HG02763 (cell line): ENCODE results near the gene STRA6.

Source experiments
- ATAC-seq: cut with Tn5 transposase; IDR thresholded peaks from one replicate; pipeline ENCODE4 v1.9.1; 2021; ENCODE audit warnings: mild to moderate bottlenecking, moderate library complexity; ENCODE audit not compliant: unreplicated experiment

Gene STRA6

GRCh38 chr15:74182131-74182530, 20.5 kb downstream of the STRA6 start:
- no peak for ATAC-seq

DNA sequence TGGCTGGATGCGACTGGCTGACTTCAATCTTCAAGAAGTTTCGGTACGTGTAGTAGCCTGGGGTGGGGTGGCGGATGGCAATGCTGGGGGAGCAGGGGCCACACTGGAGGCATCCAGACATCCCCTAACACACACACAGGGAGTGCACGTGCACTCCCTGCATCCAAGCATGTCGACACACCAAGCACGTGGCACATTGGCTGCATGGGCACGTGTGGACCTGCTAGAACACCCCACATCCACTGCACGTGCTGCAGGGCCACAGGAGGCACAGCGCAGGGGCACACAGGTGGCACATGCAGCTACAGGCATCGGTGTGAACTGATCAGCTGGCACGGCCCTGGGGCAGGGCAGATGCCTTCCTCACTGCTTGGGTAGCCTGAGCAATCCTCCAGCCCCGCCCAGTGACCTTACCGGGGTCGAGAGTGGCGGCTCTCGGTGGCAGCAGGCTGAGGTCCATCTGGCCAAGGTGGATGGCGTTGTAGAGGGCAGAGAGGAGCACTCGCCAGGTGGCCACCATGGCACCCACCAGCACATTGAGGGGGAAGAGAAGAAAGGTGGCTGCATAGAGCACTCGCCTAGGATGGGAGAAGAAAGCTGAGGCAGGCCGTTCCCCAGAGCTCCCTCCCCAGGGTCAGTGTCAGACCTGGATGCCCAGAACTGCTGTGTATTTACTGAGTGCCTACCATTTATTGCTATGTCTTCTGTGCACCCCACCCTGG, 21.5 kb downstream of the STRA6 start:
- ATAC-seq: no peak

DNA sequence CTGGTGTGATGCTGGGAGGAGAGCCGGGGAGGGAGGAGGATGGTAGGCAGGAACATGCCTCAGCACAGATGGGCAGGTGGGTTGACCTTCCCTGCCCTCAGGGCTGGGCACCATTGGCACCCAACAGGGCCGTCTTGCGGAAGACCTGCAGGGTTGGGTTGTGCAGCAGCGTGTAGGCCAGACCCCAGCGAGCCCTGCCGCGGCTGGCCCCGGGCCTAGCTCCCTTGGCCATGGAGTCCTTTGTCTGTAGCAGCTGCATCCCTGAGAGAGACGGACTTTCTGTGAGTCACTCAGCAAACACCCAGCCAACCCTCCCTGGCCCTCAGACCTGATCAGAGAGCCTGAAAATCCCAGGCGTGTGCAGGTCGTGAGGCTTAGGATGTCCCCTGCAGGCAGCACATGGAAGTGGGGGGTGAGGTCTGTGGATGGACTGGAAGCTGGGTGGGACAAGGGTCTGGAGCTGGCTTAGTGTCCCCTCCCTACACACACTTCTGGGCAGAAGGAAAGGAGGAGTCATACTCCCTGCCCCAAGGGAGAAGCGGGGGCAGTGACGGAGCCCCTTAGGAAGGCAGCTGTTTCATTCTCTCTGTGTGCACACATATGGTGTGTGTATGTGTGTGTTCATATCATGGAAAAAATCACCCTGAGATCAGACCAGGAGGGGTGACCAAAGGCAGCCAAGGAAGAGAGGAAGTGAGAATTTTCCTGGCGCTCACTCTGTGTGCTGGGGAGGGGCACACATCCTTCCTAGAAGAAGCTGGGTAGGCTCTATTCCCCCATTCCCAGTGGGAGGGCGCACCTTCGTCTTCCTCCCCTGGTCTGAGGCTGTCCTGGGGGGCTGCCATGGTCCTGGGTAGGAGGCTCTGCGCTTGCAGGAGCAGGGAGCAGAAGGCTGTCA, 22.4 kb downstream of the STRA6 start:
- ATAC-seq: no peak

DNA sequence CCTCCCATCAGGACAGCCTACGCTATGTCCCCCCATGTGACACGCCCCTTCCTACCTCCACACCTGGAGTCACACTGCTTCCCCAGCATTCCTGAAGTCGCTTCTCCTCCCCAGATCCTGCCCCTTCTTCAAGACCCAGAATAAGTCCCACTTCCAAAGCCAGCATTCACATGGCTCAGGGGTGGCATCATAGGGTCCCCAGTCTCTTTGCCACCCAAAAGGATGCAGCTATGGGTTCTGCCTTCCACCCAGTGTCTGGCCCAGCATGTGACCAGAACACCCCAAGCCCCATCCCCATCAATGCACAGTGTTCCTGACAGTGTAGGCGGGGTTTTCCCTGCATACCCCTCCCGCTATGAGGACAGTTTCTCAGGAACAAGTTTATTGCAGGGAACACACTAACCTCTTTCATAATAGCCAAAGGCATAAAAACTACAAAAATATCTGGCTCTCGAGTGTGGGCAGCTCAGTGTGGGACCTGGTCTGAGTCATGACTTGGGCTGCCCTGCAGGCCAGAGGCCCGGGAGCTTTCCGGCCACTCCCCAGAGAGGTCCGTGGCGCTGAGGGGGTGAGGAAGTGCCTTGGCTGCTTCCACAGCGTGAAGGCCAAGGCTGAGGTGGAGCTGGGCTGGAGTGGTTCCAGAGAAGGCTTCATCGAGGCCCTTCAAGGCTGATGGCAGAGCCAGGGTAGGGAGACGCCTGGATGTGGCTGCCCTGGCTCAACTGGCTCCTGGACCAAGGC, 23.3 kb downstream of the STRA6 start:
- ATAC-seq: no peak

- ATAC-seq: no peak
These were observed 24.1 kb downstream of the STRA6 start for GRCh38 chr15:74178326-74179100.

DNA sequence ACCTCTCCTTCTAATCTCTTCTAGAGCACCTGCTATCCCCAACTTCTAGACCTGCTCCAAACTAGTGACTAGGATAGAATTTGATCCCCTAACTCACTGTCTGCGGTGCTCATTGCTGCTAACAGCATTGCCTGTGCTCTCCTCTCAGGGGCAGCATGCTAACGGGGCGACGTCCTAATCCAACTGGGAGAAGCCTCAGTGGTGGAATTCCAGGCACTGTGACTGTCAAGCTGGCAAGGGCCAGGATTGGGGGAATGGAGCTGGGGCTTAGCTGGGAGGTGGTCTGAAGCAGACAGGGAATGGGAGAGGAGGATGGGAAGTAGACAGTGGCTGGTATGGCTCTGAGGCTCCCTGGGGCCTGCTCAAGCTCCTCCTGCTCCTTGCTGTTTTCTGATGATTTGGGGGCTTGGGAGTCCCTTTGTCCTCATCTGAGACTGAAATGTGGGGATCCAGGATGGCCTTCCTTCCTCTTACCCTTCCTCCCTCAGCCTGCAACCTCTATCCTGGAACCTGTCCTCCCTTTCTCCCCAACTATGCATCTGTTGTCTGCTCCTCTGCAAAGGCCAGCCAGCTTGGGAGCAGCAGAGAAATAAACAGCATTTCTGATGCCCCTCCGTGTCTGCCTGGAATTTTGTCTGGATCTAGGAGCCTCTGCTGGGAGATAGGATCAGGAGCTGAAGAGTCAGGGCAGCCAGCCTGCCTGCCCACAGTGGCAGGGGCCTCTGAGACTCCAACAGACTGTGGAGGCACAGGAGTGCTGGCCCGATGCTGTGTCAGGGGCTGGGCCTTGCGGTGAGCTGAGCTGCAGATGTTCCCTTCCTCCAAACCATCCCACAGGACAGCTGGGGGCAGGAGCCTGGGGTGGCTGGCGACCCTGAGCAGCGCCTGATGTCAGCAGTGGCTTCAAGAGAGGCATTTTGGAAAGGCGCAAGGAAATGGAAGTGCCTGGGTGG, 26.0 kb downstream of the STRA6 start:
- ATAC-seq: no peak

- no peak for ATAC-seq
These were observed 27.1 kb downstream of the STRA6 start for GRCh38 chr15:74175271-74176191.

DNA sequence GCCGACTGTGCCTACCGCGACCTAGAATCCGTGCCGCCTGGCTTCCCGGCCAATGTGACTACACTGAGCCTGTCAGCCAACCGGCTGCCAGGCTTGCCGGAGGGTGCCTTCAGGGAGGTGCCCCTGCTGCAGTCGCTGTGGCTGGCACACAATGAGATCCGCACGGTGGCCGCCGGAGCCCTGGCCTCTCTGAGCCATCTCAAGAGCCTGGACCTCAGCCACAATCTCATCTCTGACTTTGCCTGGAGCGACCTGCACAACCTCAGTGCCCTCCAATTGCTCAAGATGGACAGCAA, 27.7 kb downstream of the STRA6 start:
- ATAC-seq: no peak

GRCh38 chr15:74174219-74174957, 28.2 kb downstream of the STRA6 start:
- ATAC-seq: no peak

GRCh38 chr15:74173380-74174218, 29.0 kb downstream of the STRA6 start, which contains the start of gene ISLR:
Gene ISLR, plus strand, starts transcription at chr15:74173710. Its CDS starts 1,149 bp downstream, at chr15:74174859.
- no peak for ATAC-seq

- ATAC-seq: no peak
These were observed 29.7 kb downstream of the STRA6 start for GRCh38 chr15:74172701-74173379.

DNA sequence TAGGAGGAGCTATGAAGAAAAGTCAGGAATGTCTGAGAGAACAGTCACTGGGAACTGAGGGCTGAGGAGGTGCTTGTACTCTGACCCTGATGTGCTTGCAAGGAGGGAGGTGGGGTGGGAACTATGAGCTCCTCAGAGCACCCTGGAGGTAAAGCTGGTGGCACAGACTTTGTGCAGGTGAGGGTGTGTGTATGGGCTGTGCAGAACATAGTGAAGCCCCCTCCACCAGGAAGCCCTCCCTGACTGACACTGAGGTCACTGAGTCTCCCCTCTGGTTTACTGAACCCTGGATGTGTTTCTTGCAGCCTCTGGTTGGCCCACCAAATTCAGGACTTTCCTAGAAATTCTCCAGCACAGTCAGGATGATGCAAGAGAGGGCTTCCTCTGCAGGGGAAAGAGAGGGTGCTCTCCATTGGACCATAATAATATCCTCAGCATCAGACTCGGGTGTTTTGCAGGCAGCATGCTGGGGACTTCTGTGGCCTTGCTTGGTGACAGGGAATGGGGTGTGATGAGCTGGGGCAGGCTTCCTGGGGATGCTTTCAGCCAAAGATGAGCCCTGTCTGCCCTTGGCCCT, 30.5 kb downstream of the STRA6 start:
- ATAC-seq: no peak

- ATAC-seq: no peak
These were observed 31.6 kb downstream of the STRA6 start for GRCh38 chr15:74170875-74171578.

- no peak for ATAC-seq
These were observed 32.3 kb downstream of the STRA6 start for GRCh38 chr15:74170071-74170844.

DNA sequence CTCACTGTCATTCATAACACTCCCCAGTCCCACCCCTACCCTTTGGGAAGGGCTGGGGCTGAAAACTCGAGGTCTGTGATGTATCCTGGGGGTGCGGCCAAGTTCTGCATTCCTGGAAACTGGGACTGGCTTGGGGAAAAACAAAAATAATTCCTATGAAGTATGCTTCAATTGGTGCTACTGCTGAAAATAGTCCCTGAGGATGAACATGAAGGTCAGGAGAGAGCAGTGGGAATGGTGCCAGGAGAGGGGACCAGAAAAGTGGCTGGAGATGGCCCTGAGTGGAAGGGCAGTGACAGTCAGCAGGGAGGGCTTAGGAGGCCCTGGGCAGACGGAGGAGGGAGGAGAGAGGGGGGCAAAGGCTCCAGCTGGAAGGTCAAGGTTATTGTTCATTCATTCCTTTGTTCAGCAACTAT, 33.9 kb downstream of the STRA6 start:
- no peak for ATAC-seq
